GM19467 (cell line): ENCODE results near the gene HAP1.
A peak's percentile ranks its signal among the peaks of the same experiment; 100 is the strongest.

Source experiments
- ATAC-seq: cut with Tn5 transposase; IDR thresholded peaks from one replicate; pipeline ENCODE4 v1.9.1; 2021; ENCODE audit warnings: mild to moderate bottlenecking, moderate library complexity; ENCODE audit not compliant: unreplicated experiment

Gene HAP1

DNA sequence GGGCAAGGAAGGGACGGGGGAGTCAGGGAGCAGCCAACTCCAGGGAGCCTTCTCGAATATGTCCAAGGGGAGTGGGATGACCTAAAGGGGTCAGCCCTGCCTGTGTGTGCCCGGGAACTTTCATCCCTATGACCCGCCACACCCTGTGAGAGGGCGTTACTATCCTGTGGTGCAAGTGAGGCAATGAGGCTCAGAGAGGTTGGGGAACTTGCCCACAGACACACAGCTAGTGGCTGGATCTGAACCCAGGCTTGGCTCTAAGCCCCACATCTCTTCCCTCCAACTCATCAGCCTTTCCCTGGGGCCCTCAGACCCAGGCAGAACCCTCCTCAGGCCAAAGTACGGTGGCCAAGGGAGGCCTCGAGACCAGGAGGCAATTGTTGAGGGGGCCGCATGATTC lies 28.9 kb upstream of the HAP1 start:
- no peak for ATAC-seq

GRCh38 chr17:41762841-41763240 lies 28.4 kb upstream of the HAP1 start:
- no peak for ATAC-seq

DNA sequence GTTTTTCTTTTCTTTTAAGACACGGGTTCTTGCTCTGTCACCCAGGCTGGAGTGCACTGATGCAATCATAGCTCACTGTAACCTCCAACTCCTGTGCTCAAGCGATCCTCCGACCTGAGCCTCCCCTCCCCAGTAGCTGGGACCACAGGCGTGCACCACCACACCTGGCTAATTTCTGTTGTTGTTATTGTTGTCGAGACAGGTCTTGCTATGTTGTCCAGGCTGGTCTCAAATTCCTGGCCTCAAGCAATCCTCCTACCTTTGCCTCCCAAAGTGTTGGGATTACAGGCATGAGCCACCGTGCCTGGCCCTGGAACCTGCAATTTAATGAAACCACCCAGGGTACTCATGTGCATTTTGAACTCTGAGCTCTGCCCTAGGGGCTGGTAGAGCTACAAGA lies 27.9 kb upstream of the HAP1 start:
- no peak for ATAC-seq

- no peak for ATAC-seq
Observed at GRCh38 chr17:41760878-41761277, 26.4 kb upstream of the HAP1 start.

GRCh38 chr17:41758601-41759000 lies 24.2 kb upstream of the HAP1 start:
- ATAC-seq, result no peak

DNA sequence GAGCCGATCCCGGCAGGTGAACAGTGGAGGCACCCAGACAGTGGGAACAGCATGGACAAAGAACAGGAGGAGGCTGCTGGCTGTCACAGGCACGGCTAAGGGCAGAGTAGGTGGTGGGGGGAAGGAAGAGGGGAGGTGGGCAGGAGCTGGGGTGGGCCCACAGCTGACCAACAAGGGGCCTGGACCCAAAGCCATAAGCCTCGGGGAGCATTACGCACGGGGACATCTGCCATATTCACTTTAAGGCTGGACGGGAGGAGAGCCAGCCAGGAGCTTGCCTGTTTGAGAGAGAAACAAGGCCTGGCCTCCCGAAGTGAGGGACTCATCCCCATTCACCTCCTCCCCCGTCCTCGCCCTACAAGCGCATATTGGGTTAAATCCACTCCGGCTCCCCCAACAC lies 19.6 kb upstream of the HAP1 start:
- no peak for ATAC-seq

DNA sequence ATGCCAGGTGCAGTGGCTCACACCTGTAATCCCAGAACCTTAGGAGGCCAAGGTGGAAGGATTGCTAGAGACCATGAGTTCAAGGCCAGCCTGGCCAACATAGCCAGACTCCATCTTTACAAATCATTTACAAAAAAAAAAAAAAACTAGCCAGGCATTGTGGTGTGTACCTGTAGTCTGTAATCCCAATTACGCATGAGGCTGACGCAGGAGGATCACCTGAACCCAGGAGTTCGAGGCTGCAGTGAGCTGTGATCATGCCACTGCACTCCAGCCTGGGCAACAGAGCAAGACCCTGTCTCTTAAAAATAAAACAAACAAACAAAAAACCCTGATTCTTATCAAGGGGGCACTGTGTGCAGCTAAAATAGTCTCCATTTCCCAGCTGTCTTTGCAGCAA lies 16.8 kb upstream of the HAP1 start:
- ATAC-seq, result no peak

DNA sequence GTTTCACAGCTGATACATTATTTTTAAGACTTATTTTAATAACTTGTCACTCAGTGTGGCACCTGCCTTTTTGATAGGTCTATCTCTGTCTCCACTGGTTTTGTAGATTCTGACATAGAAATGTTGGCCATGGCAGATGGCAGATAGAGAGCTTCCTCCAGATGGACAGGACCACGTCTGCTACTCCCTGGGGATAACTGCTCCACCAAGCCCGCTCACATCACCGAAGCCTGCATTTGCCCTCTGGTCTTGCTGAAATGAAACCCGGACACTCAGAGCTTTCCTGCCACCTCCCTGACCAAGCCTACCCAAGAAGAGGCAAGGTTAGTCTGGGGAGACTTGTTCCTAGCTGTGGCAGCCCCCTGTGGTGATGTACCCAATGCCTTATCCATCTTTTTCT lies 16.4 kb upstream of the HAP1 start:
- ATAC-seq, result no peak

DNA sequence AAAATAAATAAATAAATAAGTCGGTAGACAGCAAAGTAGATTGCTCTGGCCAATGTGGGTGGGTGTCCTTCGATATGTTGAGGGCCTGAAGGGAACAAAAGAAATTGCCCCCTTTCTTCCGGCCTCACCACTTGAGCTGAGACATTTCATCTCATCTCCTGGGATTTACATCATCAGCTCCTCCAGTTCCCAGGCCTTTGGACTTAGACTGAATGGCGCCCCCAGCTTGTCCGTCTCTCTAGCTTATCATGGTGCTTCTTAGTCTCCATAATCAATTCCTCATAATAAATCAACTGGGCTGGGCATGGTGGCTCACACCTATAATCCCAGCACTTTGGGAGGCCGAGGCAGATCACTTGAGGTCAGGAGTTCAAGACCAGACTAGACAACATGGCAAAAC lies 13.8 kb upstream of the HAP1 start:
- ATAC-seq, result no peak

- no peak for ATAC-seq
Observed at GRCh38 chr17:41741709-41742108, 7.3 kb upstream of the HAP1 start.

DNA sequence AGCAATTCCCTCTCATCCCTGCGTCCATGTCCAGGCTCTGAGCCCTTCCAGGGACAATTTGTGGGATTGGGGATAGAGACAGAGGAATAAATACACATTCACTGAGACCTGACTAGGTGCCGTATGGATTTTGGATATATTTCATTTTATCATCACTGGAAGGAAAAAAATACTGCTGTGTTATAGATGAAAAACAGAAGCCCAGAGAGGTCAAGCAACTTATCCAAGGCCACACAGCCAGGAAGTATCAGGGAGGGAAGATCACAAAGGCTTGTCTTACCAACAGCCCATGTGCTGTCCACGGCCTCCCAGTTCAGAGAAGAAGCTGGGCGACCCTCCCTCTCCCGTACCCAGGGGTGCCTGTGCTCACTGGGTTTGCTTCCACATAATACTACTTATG lies 6.1 kb upstream of the HAP1 start:
- no peak for ATAC-seq

DNA sequence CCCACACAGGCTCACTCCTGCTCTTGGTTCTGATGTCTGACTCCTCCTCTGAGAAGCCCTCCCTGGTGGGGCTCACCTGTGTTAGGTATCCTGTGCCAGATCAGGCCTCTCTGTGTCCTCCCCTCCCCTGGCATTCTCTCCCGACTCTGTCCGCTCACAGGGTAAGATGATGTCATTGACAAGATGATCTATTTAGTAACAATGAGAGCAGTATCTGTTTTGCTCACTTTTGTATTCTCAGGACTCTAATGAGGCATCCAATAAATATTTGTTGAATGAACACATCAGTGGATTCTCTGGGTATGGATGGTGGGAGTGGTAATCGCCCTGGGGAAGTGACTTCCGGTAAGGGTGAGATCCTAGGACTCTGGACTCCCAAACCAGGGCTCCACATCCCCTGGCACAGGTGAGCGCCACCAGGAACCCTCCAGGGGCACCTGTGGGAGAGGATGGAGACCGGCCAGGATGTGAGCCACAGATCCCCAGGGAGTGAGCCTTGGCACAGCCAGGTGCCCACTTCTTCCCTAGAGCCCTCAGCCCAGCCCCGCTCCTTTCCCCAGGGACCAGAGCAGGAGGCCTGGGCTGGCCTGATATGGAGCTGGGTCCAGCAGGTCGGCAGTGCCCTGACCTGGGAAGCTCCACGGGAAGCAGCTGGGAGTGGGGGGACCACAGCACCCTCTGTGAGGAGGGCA lies 5.4 kb upstream of the HAP1 start:
- ATAC-seq, result no peak

DNA sequence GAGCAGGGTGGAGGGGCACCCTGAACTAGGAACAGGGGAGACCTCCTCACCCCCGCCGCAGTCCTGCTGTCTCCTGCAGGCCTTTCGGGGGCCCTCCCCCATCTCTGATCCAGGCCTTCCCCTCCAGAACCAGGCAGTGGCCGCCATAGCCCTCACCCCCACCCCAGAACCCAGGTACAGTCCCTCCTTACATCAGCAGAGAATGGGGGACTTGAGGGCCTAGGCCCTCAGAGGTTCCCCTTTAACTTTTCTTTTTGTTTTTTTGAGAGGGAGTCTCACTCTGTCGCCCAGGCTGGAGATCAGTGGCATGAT lies 4.3 kb upstream of the HAP1 start:
- ATAC-seq, result no peak

GRCh38 chr17:41738077-41738800 lies 3.8 kb upstream of the HAP1 start:
- ATAC-seq, result peak; percentile 80

DNA sequence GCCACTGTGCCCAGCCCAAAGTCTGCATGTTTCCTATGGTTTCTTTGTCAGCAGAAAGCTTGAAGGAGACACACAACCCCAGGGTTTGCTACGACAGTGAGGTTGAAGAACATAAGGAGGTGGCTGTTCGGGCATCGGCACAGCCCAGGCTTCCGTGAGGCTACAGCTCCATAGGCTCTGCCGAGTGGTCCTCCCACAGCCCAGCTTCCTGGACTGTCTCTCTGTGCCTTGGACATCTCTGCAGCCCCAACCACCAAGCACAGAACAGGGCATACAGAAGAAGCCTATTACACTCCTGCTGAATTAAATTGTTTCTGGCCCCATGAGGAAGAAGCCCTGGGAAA lies 3.2 kb upstream of the HAP1 start:
- ATAC-seq, result no peak

GRCh38 chr17:41736983-41737679 lies 2.7 kb upstream of the HAP1 start:
- no peak for ATAC-seq

- no peak for ATAC-seq
Observed at GRCh38 chr17:41735744-41736143, 1.3 kb upstream of the HAP1 start.

DNA sequence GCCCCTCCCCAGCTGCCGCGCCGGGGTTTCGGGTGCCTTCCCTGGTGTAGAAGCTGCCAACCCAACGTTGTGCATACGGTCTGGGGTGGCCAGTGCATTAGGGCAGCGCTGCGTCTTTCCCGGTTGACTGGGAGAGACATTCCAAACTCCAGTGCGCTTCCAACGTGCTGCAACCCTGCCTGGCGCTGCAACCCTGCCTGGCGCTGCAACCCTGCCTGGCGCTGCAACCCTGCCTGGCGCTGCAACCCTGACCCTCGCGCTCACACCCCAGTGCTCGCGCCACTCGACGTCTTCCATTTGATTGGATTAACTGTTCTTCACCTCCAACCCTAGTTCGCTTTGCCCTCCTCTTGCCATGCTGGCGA lies 488 bp upstream of the HAP1 start:
- ATAC-seq, result no peak

GRCh38 chr17:41733348-41734138 lies 900 bp downstream of the HAP1 start:
- ATAC-seq, result no peak

DNA sequence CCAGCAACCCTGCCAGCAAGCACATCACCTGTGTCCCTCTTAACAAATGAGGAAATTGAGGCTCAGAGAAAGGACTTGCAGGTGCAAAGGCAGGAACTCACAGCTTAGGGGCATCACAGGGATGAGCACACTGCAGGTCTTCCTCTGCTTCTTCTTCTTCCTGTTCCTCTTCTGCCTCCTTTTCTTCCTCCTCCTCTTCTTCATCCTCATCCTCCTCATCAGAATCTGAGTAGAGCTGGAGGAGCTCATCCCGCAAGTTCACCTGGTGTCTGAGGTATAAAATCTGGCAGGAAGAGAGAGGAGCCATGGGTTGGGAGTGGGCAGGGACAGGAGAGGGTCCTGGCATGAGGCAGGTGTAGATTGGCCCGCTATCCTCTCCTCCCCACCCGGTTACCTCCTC lies 2.6 kb downstream of the HAP1 start:
- ATAC-seq, result no peak

- ATAC-seq, result no peak
Observed at GRCh38 chr17:41730479-41730878, 4.0 kb downstream of the HAP1 start.

DNA sequence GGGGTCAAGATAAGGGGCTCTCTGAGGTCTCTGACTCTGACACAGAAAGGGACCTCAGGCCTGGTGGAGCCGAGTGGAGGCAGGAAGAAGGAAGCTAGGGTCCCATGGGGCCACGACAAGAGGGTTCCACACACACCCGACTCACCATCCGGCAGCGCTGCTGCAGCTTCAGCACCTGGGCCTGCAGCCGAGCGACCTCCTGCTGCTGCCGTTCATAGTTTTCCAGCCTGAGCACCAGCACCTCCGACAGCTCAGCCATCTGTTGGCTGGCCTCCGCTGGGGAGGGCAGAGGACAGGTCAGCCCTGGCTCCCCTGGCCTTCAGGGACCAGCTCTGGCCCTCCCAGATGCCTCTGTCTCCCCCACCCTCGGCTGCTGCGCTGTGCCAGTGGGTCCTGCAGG lies 6.4 kb downstream of the HAP1 start:
- no peak for ATAC-seq
